HG03280 (cell line): ENCODE results near the gene NELFB.

Experiments used
- ATAC-seq: cut with Tn5 transposase; IDR thresholded peaks from one replicate; pipeline ENCODE4 v1.9.1; 2021; ENCODE audit warnings: mild to moderate bottlenecking, moderate library complexity; ENCODE audit not compliant: unreplicated experiment

Gene NELFB

DNA sequence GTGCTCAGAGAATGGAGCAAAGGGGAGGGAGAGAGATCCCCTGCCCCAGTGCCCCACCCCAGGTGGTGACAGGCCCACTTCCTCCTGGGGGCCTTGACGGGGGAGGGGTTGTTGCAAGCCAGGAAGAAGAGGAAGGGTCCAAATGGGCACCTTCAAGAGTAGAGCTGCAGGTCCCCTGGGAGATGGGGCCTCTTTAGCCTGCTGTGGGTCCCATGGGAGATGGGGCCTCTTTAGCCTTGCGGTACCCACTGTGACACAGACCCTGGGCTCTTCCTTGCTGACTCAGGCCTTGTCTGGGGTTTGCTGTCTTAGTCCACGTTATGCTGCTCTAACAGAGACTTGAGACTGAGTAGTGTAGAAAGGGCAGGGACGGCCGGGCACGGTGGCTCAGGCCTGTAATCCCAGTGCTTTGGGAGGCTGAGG, 12.8 kb downstream of the NELFB start:
- ATAC-seq, result no peak

DNA sequence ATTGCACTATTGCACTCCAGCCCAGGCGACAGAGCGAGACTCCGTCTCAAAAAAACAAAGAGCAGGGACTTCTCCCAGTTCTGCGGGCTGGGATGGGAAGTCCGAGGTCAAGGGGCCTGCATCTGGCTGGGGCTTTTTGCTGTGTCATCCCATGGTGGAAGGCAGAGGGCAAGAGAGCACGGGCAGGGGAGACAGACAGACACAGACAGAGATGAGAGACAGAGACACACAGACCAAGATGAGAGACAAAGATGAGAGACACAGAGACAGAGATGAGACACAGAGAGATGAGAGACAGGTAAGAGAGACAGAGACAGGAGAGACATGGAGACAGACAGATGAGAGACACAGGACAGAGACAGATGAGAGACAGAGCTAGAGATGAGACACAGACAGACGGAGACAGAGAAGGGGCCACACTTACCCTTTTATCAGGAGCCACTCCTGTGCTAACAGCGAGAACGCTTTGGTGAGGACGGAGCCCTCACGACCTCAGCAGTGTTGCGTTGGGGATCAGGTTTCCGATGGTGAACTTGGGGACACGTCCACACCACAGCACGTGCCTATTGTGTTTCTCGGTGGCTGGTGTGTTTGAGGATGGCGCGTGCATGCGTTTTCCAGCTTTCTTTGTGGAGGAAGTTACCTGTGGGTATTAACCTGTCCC, 13.5 kb downstream of the NELFB start:
- no peak for ATAC-seq

DNA sequence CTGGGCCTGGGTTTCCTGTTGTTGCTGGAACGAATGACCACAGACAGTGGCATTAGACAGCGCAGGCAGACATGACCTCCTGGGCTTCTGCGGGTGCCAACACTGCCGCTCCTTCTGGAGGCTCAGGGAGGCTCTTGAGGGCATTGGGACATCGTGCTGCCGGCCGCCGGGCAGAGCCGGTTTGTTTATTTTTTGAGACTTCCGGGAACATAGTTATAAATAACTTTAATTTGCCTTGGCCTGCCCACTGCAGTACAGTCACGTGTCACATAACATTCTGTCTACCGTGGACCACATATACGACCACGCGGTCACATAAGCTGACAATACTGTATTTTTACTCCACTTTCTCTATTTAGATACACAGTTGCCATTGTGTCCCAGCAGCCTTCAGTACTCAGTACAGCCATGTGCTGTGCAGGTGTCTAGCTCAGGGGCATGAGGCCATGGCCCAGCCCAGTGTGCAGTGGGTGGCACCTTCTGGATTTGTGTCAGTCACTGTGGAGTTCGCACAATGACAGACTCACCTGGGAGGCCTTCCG, 14.2 kb downstream of the NELFB start:
- ATAC-seq, result no peak

DNA sequence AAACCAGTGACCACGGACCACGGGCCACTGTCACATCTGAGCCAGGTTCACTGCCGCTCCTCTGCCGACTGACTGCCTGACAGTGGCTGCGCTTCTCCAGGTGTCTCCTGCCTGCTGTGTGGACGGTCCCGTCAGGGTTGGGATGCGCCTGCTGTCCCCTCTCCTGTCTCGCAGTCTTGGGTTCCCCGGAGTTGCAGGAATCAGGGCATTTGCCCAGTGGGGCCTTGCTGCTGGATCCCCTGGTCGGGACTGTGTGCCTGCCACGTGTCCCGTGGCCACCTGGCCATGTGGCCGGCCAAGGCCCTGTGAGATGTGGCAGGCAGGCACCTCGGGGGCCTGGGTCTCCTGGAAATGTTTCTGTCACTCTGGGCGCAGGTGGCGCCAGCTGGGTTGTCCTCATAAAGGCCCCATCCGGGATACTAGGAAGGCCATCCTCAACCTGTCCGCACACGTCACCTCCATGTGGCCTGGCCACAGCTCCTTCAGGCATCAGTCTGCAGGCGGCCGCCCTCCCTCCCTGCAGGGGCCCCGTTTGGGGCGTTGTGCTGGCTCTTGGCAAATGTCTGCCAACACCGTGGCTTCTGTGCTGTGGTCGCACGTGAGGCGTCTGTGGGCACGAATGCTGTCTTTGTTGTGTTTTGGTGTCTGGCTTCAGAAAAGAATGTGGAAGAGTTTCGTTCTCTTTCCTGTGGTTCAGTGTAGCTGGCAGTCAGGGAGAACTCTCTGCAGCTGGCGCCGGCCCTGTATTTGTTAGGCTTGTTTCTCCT, 16.0 kb downstream of the NELFB start:
- ATAC-seq, result no peak

DNA sequence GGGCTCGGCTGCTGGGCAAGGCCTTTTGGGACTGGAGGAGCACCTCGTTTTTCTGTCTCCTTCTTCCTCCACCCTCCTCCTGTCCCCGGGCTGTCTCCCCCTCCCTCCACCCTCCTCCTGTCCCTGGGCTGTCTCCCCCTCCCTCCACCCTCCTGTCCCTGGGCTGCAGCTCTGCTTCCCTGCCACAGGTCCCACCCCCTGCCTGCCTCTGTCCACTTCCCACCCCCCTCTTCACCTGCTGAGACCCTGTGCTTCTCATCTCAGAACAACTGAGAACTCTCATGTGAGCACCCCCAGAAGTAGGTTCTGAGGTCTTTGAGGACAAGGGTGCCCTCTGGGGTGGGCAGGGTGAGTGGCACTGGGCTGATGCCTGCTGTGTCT, 16.6 kb downstream of the NELFB start:
- no peak for ATAC-seq

DNA sequence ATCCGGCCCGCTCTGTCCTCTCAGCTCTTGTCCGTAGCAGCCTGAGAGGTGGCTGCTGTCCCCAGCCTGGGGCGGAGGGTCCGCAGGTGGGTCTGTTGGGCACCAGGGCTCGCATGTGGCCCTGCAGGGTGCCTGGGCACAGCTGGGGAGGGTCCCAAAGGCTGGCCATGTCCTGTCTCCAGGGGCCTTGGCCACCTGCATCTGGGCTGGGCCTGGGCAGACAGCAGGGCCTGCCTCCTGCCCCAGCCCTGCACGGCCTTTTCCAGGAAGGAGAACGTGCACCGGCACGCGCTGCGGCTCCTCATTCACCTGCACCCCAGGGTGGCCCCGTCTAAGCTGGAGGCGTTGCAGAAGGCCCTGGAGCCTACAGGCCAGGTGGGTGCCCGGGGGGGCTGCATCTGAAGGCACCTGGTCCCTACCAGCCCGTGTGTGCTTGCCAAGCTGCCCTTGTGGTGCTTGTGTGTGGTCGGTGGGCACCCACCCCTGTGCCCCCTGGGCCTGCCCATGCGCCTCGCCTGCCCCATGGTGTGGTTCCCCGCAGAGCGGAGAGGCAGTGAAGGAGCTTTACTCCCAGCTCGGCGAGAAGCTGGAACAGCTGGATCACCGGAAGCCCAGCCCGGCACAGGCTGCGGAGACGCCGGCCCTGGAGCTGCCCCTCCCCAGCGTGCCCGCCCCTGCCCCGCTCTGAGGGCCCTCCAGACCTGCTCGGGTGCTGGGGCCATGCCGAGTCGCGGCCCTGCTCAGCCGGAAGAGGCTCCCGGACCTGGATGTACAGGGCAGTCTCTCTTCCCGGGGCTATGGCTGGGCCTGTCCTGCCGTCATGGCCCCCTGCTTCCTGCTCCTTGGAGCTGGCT, 17.3 kb downstream of the NELFB start:
- no peak for ATAC-seq

DNA sequence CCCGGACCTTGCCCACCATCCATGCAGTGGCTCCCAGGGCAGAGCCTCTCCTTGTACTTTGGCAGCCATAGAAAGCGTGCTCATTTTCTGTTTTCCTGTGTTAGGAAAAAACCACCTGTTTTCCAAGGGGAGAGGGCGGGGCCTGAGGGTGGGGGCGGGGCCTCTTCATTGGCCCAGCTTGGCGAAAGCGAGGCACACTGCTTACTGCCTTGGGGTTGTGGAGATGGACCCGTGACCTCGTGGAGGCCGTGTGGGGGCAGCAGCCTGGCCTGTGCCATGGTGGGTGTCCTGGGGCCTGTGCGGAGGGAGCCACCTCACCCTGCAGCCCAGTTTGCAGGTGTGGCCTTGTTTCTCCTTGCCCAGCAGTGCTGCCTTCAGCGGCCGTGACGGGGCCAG, 18.0 kb downstream of the NELFB start:
- ATAC-seq, result no peak

DNA sequence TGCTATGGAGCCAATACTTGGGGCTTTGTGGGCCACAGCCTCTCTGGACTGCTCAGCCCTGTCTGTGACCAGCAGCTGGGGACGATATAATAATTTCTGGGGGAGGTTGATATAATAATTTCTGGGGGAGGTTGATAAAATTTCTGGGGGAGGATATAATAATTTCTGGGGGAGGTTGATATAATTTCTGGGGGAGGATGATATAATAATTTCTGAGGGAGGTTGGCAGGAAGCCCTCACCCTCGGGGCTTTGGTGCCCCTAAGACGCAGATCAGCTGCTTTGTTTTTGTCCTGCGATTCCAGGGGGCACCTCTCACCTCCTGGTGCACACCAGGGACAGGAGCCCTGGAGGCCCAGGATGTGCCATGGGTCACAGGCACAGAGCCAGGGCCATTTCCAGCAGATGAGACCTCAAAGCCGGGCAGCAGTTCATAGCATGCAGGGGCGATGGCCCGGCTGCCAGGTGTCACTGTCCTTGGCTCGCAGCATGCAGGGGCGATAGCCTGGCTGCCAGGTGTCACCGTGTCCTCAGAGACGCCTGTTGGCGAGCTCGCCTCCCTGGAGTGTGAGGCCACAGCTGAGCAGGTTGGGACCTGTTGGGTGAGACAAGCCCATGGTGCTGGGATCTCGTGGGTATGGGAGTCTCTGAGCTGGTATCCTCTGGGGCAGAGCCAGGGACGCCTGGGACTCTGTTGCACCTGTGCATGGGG, 18.6 kb downstream of the NELFB start:
- no peak for ATAC-seq

DNA sequence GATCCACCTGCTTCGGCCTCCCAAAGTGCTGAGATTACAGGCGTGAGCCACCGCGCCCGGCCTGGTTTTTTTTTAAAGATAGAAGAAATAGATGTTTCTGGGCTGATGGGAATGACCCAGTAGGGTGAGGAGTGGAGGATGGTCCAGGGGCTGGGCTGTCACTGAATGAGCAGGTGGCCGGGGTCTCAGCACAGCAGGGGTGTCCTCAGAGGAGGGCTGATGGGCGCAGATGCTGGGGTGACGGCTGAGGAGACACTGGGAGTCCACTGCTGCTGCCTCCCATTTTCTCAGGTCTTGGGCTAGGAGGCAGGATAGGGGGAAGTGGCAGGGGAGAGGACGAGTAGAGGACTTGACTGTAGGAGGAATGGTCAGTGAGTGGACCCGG, 20.1 kb downstream of the NELFB start:
- no peak for ATAC-seq

DNA sequence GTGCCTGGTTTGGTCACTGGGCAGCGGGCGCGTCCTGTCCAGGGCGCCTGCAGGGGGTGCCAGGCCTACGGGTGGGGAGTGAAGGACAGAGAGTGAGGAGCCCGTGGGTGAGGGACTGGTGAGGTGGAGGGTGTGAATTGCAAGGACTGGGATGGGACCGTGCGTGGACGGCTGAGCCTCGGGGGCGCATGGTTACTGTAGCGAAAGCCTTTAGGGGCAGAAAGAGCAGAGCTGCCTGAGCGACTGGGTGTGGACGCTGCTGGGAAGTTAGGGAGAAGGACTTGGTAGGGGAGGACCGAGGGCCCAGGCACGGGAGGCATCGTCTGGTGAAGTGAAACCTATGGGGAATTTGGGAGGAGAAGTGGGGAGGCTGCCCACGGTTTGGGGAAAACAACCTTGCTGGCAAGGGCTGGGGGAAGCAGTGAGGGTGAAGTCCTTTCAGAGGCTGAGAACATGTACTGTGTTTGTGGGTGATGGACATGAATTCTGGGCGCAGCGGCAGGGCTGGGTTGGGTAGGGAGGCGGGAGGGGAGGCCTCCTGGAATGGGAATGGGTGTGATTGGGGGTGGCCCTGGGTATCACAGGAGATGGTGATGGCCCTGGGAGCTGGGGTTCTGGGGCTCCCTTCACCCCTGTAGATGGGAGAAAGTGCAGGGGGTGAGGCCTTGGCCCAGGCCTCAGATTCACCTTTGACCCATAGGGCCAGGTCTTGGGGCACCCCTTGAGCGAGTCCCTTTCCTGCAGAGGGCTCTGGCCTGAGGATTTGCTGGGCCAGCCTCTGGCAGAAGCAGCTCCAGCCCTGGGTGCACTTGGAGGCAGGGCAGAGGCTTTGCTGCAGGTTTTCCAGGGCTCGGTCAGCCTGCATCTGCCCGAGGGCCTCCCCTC, 20.7 kb downstream of the NELFB start:
- ATAC-seq, result no peak

DNA sequence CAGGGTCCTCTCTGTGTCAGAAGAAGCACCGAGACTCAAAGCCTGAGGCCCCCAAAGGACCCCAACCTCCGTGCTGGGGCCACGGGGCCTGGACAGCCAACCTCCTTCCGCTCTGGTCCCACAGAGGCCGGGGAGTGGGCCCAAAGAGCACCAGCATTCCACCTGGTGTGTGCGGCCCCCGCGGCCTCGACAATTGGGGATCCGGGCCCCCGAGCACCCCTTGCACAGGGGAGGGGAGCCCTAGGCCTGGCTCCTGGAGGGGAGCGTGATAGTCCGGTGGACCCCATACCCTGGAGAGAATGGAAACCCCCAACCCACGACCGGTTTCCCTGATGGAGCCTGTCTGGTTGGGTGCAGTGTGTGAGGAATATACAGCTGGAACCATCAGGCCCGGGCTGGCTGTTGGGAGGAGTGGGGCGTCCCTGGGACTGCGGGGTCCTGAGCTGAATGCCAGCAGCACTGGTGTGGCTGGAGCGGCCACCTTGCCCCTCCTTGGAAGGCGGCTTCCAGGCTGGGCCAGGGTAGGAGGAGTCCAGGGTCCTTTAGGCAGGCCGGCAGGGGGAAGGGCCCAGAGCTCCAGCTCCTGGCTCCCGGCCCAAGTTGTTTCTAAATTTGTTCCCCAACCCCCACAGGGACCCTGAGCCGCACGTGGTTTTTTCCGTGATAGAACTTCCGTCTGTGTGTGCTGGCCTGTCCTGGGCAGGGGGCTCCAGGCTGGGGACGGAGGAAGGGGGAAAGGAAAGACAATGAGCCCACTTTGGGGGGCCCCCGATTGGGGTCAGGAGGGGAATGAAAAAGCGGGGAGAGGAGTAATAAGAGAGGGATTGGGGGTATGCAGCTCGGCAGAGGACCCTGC, 21.6 kb downstream of the NELFB start:
- ATAC-seq, result no peak

DNA sequence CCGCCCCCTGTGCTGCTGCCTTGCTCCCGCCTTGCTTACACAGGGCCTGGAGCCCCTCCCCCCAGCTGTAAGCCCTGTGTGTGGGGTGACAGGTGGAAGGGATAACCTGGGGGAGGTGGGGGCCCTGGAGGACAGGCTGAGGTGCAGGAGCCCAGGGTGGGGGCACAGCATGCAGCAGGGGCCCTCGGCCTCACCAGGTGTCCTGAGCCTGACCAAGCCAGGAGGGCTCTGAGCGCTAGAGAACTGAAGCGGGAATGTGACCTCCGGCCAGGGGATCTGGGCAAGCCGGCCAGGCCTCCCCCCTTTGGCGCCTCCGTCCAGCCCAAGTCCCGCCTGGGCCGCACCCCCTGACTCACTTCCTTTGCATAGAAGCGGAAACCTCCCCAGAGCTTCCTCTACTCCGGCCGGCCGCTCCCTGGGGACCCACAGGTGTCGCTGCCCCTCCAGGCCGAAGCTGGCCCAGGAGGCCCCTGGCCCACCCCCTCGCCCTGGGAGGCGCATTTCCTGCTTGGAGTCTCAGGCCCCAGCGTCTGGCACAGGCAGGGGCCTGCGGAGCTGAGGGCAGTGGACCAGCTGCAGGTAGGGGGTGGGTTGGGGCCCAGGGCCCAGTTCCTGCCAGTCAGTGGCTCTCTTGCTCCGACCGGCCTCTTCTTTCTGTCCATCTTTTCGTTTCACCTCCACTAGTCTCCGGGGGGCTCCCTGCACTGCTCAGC, 22.4 kb downstream of the NELFB start, which contains the start of gene TOR4A:
Gene TOR4A, plus strand, starts transcription at position 398 of the 713 bp plus-strand sequence. CDS start 964 bp downstream, outside the sequence.
- peak; percentile 65 for ATAC-seq

DNA sequence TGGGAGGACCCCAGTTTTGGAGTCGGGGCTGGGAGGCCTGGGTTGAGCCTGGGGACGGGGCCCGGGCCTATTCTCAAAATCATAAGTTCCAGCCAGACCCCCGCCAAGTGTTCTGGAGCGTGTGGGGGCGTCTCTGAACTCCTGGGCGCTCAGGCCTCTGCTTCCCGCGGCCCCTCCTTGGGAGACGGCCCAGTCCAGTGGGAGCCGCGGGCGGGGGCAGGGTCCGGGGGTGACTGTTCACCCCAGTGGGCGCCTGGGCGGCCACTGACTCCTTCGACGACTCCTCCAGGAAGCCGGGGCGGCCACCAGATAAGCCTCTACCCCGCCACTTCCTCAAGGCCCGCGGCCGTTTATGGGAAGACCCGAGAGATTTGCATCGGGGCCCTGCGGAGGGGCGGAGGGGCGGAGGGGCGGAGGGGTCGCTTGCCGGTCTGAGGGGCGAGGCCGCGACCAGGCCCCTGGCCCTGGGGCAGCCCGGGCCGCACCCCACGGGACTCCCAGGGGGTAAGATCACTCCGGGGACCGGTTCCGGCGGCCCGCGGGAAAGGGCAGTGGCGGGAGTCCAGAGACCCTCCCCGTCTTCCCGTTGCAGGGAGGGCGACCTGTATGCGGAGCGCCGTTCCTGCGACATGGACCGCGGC, 23.1 kb downstream of the NELFB start:
- no peak for ATAC-seq

DNA sequence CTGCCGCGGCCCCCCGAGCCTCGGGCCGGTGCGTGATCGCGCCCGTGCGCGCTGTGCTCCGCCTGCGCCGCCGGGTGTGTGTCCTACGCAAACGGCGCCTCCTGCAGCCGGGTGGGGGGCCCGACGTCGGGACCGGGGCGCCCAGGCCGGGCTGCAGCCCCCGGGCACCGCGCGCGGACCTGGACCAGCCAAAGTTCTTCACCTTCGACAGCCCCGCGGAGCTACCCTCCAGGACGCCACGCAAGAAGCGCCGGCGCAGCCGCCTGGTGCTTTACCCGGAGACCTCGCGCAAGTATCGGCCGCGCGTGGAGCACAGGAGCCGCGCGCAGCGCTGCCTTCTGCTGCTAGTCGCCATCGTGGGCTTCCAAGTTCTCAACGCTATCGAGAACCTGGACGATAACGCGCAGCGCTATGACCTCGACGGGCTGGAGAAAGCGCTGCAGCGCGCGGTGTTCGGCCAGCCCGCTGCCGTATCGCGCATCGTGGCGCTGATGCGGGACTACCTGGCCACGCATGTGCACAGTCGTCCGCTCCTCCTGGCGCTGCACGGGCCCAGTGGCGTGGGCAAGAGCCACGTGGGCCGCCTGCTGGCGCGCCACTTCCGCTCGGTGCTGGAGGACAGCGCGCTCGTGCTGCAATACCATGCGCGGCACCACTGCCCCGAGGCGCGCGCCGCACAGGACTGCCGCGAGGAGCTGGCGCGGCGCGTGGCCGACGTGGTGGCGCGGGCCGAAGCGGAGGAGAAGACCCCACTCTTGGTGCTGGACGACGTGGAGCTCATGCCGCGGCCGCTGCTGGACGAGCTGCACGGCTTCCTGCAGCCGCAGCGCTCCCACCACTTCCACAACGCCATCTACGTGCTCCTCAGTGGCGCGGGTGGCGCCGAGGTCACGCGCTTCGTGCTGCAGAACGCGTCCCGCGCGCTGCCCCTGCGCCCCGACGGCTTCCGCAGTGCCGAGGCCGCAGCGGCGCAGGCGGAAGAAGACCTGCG, 23.9 kb downstream of the NELFB start:
- ATAC-seq, result no peak

DNA sequence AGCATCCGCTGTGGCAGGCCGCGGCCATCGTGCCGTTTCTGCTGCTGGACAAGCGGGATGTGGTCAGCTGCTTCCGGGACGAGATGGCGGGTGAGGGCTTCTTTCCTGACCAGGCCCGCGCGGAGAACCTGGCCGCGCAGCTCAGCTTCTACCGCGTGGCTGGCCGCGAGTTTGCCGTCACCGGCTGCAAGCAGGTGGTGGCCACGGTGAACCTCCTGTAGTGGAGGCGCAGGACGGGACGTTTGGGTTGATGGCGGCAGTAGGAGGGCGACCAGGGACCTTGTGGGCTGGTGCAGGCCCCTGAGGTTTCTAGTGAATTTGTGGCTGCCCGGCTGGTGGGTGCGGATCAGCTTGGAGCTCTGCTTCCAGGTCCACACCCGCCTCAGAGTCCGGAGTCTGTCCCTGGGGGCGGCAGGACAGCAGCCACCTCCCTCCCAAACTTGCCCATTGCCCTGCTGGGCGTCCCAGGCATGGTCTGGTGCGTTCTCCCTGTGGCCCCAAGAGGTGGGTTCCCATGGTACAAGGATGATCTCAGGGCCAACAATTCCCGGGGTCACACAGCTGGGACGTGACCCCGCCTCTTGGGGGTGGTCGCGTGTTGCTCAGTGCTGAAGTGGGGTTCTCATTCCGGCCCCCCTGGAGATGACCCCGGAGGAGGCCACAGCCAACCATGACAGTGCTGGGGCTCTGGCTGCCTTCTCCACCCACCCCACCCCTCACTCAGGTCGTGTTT, 24.8 kb downstream of the NELFB start:
- no peak for ATAC-seq
